GM12878 (cell line): Measurements from ENCODE around the gene ARX. TPM values are rescaled to one million over a fixed set of nuclear protein-coding genes. Genes with fewer than 3 reads are reported as not detected.

ENCODE experiments used
- ATAC-seq: fragments of 200-7000 bp; cut with Tn5 transposase; 3 replicates; pipeline ENCODE4 v1.9.1; 2020; ENCODE audit warnings: mild to moderate bottlenecking, moderate library complexity
- BruUV-seq: library from RNA; stranded (reverse); fragments of 400-500 nt; replicated peaks from 2 replicates; lab custom pipeline; 2021; lab: Mats Ljungman, UMichigan
- CTCF ChIA-PET: fragments of 300-600 bp; sonication (Branson Sonifier 250); formaldehyde crosslinking; extraction: SDS; loops from one replicate; lab custom pipeline; 2021; ENCODE audit warnings: inconsistent platforms; lab: Yijun Ruan, JAX
- POLR2A ChIA-PET: fragments of 350-600 bp; formaldehyde crosslinking; extraction: SDS; loops from one replicate; lab custom pipeline; 2021; ENCODE audit warnings: inconsistent platforms; lab: Charles Lee
- RAD21 ChIA-PET: fragments of 300-600 bp; sonication (Branson Sonifier 250); formaldehyde crosslinking; loops from one replicate; lab custom pipeline; 2023; ENCODE audit warnings: antibody characterized with exemption; ENCODE audit not compliant: unreplicated experiment; lab: Charles Lee
- SMC1A ChIA-PET: fragments of 300-600 bp; sonication (Branson Sonifier 250); formaldehyde crosslinking; loops from one replicate; lab custom pipeline; 2023; ENCODE audit not compliant: unreplicated experiment, uncharacterized antibody; lab: Charles Lee
- DNase-seq: peaks from one replicate; pipeline ENCODE4 v3.0.0-alpha.2; 2011; ENCODE audit warnings: low read depth, low spot score
- FAIRE-seq: peaks from 3 replicates; lab custom pipeline; 2011; peaks lifted over from hg19 to GRCh38; lab: Jason Lieb, UNC
- H2AFZ ChIP-seq: 2 replicates; pipeline ENCODE4 v1.6.0; 2011; ENCODE audit warnings: low read depth, low read length, control low read depth; ENCODE audit not compliant: control insufficient read depth
- H3K27ac ChIP-seq: 2 replicates; pipeline ENCODE4 v1.5.1; 2011; ENCODE audit warnings: control low read depth; ENCODE audit not compliant: control insufficient read depth, insufficient read depth
- H3K27me3 ChIP-seq, 2 experiments: replicated peaks in 1 of 2; 2 replicates each; pipeline versions ENCODE4 v1.6.0 to v1.6.1; 2011; ENCODE audit warnings: low read length in 1 of 2; ENCODE audit not compliant: control insufficient read depth in 2 of 2, insufficient read depth in 2 of 2
- H3K36me3 ChIP-seq, 2 experiments: 2 replicates each; pipeline ENCODE4 v1.5.1; 2011; ENCODE audit warnings: low read length in 1 of 2; ENCODE audit not compliant: control insufficient read depth in 2 of 2, insufficient read depth in 2 of 2
- H3K4me1 ChIP-seq: 2 replicates; pipeline ENCODE4 v1.6.1; 2011; ENCODE audit warnings: mild to moderate bottlenecking, low read length, moderate library complexity, mixed read lengths; ENCODE audit not compliant: control insufficient read depth, insufficient read depth
- H3K4me2 ChIP-seq: 2 replicates; pipeline ENCODE4 v1.6.0; 2011; ENCODE audit warnings: control low read depth; ENCODE audit not compliant: control insufficient read depth, insufficient read depth
- H3K4me3 ChIP-seq: fragments of 200-600 bp; sonication (generic); 2 replicates; pipeline ENCODE4 v1.5.1; 2016
- H3K79me2 ChIP-seq: 2 replicates; pipeline ENCODE4 v1.6.0; 2011; ENCODE audit warnings: low read length; ENCODE audit not compliant: control insufficient read depth, insufficient read depth
- H3K9ac ChIP-seq: 2 replicates; pipeline ENCODE4 v1.8.0; 2011; ENCODE audit warnings: low read length, control low read depth, mixed read lengths; ENCODE audit not compliant: control insufficient read depth, insufficient read depth
- H3K9me3 ChIP-seq: replicated peaks from 3 replicates; pipeline ENCODE4 v1.5.1; 2011; ENCODE audit warnings: mild to moderate bottlenecking, low read length; ENCODE audit not compliant: control insufficient read depth, insufficient read depth
- H4K20me1 ChIP-seq: 2 replicates; pipeline ENCODE4 v1.6.0; 2011; ENCODE audit not compliant: control insufficient read depth, insufficient read depth
- BCL11A ChIP-seq: IDR thresholded peaks from 2 replicates; pipeline ENCODE4 v1.6.1; 2011; ENCODE audit warnings: low read depth, low read length
- CBFB ChIP-seq: IDR thresholded peaks from 2 replicates; pipeline ENCODE4 v1.6.1; 2016; ENCODE audit warnings: antibody characterized with exemption, low read depth
- CREM ChIP-seq: IDR thresholded peaks from 2 replicates; pipeline ENCODE4 v1.6.1; 2014; ENCODE audit warnings: antibody characterized with exemption, low read depth
- E4F1 ChIP-seq: fragments of 450-650 bp; IDR thresholded peaks from 2 replicates; pipeline ENCODE4 v1.6.1; 2018; ENCODE audit warnings: borderline replicate concordance, mild to moderate bottlenecking; ENCODE audit not compliant: partially characterized antibody
- EP300 ChIP-seq, 2 experiments: fragments of 150-350 bp in 1 of 2; IDR thresholded peaks; 2 replicates each; pipeline ENCODE4 v1.6.1; 2011 to 2012; ENCODE audit warnings: low read depth in 2 of 2, low read length in 2 of 2, borderline replicate concordance in 1 of 2, improper control_type of control experiment in 1 of 2, inconsistent platforms in 1 of 2; ENCODE audit not compliant: control insufficient read depth in 1 of 2
- EZH2 ChIP-seq: IDR thresholded peaks from 2 replicates; pipeline ENCODE4 v1.6.1; 2012; ENCODE audit warnings: low read depth, mild to moderate bottlenecking, control low read depth, inconsistent platforms, low read length, borderline replicate concordance; ENCODE audit not compliant: control insufficient read depth
- IKZF2 ChIP-seq, 2 experiments: fragments of 450-650 bp; IDR thresholded peaks; 2 replicates each; pipeline ENCODE4 v1.6.1; 2017; ENCODE audit warnings: mild to moderate bottlenecking in 2 of 2, moderate library complexity in 2 of 2
- JUND ChIP-seq: IDR thresholded peaks from 2 replicates; pipeline ENCODE4 v1.6.1; 2012; ENCODE audit warnings: low read depth, mild to moderate bottlenecking, low read length, improper control_type of control experiment, moderate library complexity
- KDM1A ChIP-seq: fragments of 200-600 bp; sonication (generic); IDR thresholded peaks from 2 replicates; pipeline ENCODE4 v1.6.1; 2016; ENCODE audit warnings: borderline replicate concordance
- STAT1 ChIP-seq: fragments of 450-650 bp; conservative IDR thresholded peaks from 2 replicates; pipeline ENCODE4 v1.6.1; 2014; ENCODE audit warnings: antibody characterized with exemption, mild to moderate bottlenecking
- TAF1 ChIP-seq: IDR thresholded peaks from 2 replicates; pipeline ENCODE4 v1.6.1; 2011; ENCODE audit warnings: mild to moderate bottlenecking, low read depth, low read length, borderline replicate concordance
- ZBTB11 ChIP-seq: fragments of 450-650 bp; formaldehyde crosslinking; IDR thresholded peaks from 2 replicates; pipeline ENCODE4 v1.5.0; 2022; ENCODE audit warnings: mild to moderate bottlenecking, missing genetic modification characterization
- ZNF217 ChIP-seq: fragments of 450-650 bp; IDR thresholded peaks from 2 replicates; pipeline ENCODE4 v1.6.1; 2017; ENCODE audit warnings: antibody characterized with exemption, mild to moderate bottlenecking
- ZNF24 ChIP-seq: fragments of 450-650 bp; IDR thresholded peaks from 2 replicates; pipeline ENCODE4 v1.6.1; 2017; ENCODE audit warnings: antibody characterized with exemption, mild to moderate bottlenecking
- ZNF384 ChIP-seq: IDR thresholded peaks from 2 replicates; pipeline ENCODE4 v1.6.1; 2012; ENCODE audit warnings: low read depth, mild to moderate bottlenecking, low read length, improper control_type of control experiment, borderline replicate concordance
- ZSCAN29 ChIP-seq: fragments of 450-650 bp; IDR thresholded peaks from 2 replicates; pipeline ENCODE4 v1.6.1; 2017; ENCODE audit warnings: mild to moderate bottlenecking, moderate library complexity
- WGBS: methylation state at CpG from one replicate; pipeline ENCODE4 v1.1.6; 2016; ENCODE audit warnings: low lambda C conversion rate; ENCODE audit not compliant: insufficient replicate concordance, insufficient coverage; ENCODE audit errors: missing lambda C conversion rate; 5-methylcytosine and 5-hydroxymethylcytosine counted together
- in situ Hi-C: fragments of 300-500 bp; cut with MboI; formaldehyde crosslinking; loops from 9 replicates; pipeline ENCODE4 v1.14.3; 2018; ENCODE audit warnings: mixed read lengths
- intact Hi-C: fragments of 100-400 bp; cut with micrococcal nuclease; formaldehyde crosslinking; loops from one replicate; pipeline ENCODE4 v1.14.2; 2022; ENCODE audit not compliant: unreplicated experiment
- polyA plus RNA-seq, 11 experiments: library from polyadenylated mRNA; depleted of rRNA in 4 of 11; unstranded in 6 of 11; stranded (reverse) in 5 of 11; fragments of >200 nt; fragmentation: Nextera tagmentation in 4 of 11; fragmentation: Illumina TruSeq in 1 of 11; extraction: Ambion mirVana in 4 of 11; extraction: Trizol in 1 of 11; gene quantifications; 1 replicate in 1 of 11; 2 replicates in 10 of 11; pipeline versions ENCODE4 v1.2.1 to v1.2.3, GENCODE V29; 2011 to 2016; ENCODE audit warnings: inconsistent platforms in 2 of 11, missing spikeins in 2 of 11, low read depth in 1 of 11
- total RNA-seq, 4 experiments: library from RNA; depleted of rRNA in 3 of 4; stranded (reverse); fragments of >200 nt in 3 of 4; fragmentation: Illumina TruSeq in 1 of 4; extraction: Trizol in 1 of 4; gene quantifications; 2 replicates each; pipeline versions ENCODE4 v1.2.1 to v1.2.3, GENCODE V29; 2013 to 2021

Gene ARX
- total and polyA plus RNA-seq, 10 of the 15 experiments (the other 5 are each of a cell fraction or from before 2014, with no cell fraction given), result 0.03 TPM; not detected in 9

GRCh38 chrX:25025615-25026014, 9.8 kb upstream of the ARX start (continued):
- TF ChIP-seq ZBTB11 (no peak), ZNF24 (no peak), ZNF217 (no peak), E4F1 (no peak), BCL11A (no peak), STAT1 (no peak)

GRCh38 chrX:25023908-25024307, 8.1 kb upstream of the ARX start:
- DNase-seq (no peak), FAIRE-seq (no peak), ATAC-seq (no peak)
- H3K9me3 ChIP-seq, result no peaks in the 10 kb centered on the region
- no peak overlapping the region for H3K9ac ChIP-seq
- H3K79me2 ChIP-seq, result no peaks in the 10 kb centered on the region
- POLR2A ChIA-PET, result no interaction called here
- H3K4me2 ChIP-seq, result no peak overlapping the region
- no peak overlapping the region for H3K27ac ChIP-seq
- H3K4me1 ChIP-seq, result no peaks in the 10 kb centered on the region
- BruUV-seq, result no TSS peak
- SMC1A ChIA-PET, result no interaction called here
- CTCF ChIA-PET, result no interaction called here
- in situ Hi-C loops (no loop called here), intact Hi-C loops (loop anchor here (2.0 to 5.0 kb wide), 2 partner anchors 118 to 185 kb away; no protein-coding TSS in a partner anchor)
- no peaks in the 10 kb centered on the region for H3K36me3 ChIP-seq
- H3K27me3 ChIP-seq, result peaks cover 2 to 13% of the 10 kb centered on the region in 2 experiments
- H4K20me1 ChIP-seq, result no peaks in the 10 kb centered on the region
- no peak overlapping the region for H3K4me3 ChIP-seq
- H2AFZ ChIP-seq, result no peak overlapping the region
- WGBS, result 0% methylated on average over 1 of the region's 1 CpG
- RAD21 ChIA-PET, result no interaction called here
- no peak for TF ChIP-seq EP300 (IDR thresholded peaks at IDR 0.05; ENCODE audit: borderline replicate concordance in 1 of 2, control insufficient read depth in 1 of 2, low read depth in 2 of 2, low read length in 2 of 2)
- no peak for TF ChIP-seq CREM
- no peak for TF ChIP-seq JUND
- no peak for TF ChIP-seq IKZF2 (IDR thresholded peaks at IDR 0.05)
- no peak for TF ChIP-seq E4F1
- no peak for TF ChIP-seq ZSCAN29
- TF ChIP-seq KDM1A, result no peak
- TF ChIP-seq TAF1, result no peak
- TF ChIP-seq CBFB, result no peak
- no peak for TF ChIP-seq EZH2
- no peak for TF ChIP-seq ZNF384
